Measurements from ENCODE around the gene IL4I1.
A peak's percentile ranks its signal among the peaks of the same experiment; 100 is the strongest.
"Not testable (repeated sequence)": the region's sequence is repeated elsewhere in the genome, so short reads cannot be mapped to it uniquely, and the experiment has no call there.

The IL4I1 gene

DNA sequence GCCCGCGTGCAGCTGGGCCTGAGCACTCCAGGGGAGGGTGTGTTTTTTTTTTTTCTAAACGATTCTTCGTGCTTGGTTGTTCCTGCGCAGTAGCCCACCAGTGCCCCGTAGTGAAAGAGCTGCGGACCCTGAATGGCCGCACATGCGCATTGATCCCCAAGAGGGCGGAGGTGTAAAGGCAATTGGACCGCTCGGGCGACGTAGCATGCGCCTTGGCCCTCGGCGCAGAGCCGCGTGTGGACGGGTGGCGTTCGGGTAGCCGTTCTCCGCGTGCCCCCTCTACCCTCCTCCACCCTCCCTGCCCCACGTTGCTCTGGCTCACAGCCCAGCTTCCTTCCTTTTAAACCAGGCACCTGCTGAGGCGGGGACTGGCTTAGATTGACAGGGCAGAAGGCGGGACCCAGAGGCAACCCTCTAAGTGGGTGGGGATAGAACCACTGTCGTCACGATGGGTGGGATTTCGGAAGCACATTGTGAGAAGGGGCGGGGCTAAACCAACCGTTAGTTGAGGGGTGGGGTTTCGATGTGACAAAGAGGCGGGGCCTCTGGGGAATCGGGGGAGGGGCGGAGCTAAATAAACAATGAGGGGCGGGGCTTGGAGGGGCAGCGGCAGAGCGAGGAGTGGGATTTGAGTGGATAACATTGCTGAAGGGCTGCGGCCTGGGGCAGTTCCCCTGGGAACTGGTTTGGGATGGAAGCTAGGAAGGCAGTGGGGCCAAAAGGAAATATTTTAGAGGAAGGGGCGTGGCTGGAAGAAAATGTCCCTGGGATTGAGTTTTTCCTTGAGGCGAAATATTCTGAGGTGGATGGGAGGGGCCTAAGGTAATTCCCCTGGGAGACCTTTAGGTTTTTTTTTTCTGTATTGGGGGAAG lies 33.2 kb upstream of the IL4I1 start:
- H3K4me3 ChIP-seq (ENCODE audit: low read length), result peak overlapping the region; percentile 87
- TF ChIP-seq, protein P1, sequence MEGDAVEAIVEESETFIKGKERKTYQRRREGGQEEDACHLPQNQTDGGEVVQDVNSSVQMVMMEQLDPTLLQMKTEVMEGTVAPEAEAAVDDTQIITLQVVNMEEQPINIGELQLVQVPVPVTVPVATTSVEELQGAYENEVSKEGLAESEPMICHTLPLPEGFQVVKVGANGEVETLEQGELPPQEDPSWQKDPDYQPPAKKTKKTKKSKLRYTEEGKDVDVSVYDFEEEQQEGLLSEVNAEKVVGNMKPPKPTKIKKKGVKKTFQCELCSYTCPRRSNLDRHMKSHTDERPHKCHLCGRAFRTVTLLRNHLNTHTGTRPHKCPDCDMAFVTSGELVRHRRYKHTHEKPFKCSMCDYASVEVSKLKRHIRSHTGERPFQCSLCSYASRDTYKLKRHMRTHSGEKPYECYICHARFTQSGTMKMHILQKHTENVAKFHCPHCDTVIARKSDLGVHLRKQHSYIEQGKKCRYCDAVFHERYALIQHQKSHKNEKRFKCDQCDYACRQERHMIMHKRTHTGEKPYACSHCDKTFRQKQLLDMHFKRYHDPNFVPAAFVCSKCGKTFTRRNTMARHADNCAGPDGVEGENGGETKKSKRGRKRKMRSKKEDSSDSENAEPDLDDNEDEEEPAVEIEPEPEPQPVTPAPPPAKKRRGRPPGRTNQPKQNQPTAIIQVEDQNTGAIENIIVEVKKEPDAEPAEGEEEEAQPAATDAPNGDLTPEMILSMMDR (conservative IDR thresholded peaks at IDR 0.05; ENCODE audit: low read depth, low read length), result no peak
- peak; percentile 93 for DNase-seq (ENCODE audit: low read depth)

DNA sequence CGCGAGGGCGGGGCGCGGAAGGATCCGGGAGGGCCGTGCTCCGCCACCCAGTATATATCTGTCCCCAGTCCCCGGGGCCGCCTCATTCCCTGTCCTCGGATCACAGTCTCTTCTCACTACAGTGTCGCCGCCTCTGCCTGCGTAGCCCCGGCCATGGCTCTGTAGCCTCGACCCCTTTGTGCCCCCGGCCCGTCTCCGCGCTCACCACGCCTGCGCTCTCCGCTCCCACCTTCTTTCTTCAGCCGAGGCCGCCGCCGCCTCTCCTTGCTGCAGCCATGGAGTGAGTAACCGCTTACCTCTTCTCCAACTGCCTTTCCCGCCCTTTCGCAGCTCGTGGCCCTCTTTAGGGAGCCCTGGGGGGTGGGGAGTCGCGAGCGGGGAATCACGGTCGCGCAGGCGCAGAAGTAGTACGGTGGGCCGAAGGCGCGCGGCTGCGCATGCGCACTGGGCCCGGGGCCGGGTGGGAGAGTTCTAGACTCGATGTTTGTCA lies 32.5 kb upstream of the IL4I1 start, which contains the start of the genes ATF5 and NUP62:
TSS of gene ATF5 (plus strand) at position 85 of the 490 bp plus-strand sequence. CDS start 1,646 bp downstream, outside the sequence.
TSS of gene NUP62 (minus strand) at position 384 of the 490 bp plus-strand sequence. CDS start 19,697 bp downstream, outside the sequence.
- TF ChIP-seq, protein P1 (conservative IDR thresholded peaks at IDR 0.05; ENCODE audit: low read depth, low read length), result no peak
- DNase-seq (ENCODE audit: low read depth), result no peak
- peak within 1 kb of the TSS; percentile 87 for H3K4me3 ChIP-seq (ENCODE audit: low read length)

DNA sequence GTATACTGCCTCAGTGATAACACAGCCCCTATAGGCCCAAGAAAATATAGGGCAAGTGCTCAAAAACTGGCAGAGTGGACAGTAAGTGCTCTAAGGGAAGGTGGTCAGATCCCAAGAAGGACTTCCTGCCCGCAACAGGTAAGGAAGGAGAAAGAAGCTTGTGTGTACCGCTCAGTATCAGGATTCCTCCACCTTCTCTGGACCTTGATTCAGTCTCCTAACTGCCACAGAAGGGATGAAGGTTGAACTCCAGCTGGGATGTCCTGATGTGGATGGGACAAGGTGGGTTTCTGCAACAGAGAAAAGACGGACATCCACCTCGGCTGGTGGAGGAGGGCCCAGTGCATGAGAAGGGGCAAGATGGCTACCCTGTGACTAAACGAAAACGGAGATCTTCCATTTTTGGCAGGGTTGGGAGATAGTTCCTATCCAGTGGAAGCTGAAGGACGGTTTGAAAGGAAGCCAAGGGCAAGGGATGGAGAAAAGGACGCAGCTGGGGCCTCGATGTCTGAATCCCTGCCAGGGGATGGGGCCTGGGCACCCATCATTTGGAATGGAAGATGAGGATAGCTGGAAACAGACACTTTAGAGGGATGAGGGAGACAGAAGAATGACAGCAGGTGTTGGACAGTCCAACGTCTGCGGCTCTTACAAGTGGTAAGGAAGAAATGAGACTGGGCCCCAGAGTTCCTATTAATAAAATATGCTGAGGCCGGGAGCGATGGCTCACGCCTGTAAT lies 31.0 kb upstream of the IL4I1 start:
- H3K4me3 ChIP-seq (ENCODE audit: low read length), result peak overlapping the region; percentile 6
- no peak for DNase-seq (ENCODE audit: low read depth)
- TF ChIP-seq, protein P1 (conservative IDR thresholded peaks at IDR 0.05; ENCODE audit: low read depth, low read length), result no peak

DNA sequence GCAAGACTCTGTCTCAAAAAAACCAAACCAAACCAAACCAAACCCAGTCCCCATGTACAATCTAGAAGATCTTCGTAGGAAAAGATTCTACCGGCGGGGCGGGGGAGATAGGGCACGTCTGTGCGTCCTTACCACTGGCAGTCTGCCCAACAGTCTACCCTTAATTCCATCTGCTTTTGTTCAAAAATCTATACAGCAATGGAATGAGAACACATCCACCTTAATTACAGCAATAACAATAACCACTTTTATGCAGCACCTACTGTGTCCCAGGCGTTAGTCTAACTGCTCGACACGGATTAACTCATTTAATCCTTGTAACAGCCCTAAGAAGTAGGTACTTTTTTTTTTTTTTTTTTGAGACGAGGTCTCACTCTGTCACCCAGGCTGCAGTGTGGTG lies 29.8 kb upstream of the IL4I1 start:
- TF ChIP-seq, protein P1 (conservative IDR thresholded peaks at IDR 0.05; ENCODE audit: low read depth, low read length), result no peak
- no peak overlapping the region for H3K4me3 ChIP-seq (ENCODE audit: low read length)
- DNase-seq (ENCODE audit: low read depth), result no peak

DNA sequence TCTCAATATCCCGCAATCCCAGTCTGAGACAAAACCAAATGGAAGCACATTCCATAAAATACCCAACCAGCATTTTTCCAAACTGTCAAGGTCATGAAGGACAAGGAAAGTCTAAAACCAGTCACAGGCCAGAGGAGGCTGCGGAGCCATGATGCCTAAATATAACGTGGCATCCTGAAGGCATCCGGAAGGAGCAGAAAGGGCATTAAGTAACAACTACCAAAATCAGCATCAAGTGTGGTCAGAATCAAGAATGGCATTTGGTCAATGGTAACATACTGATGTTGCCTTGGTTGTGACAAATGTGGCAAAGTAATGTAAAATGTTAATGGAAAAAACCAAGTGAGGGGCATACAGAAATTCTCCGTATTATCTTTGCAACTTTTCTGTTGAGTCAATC lies 28.8 kb upstream of the IL4I1 start:
- DNase-seq (ENCODE audit: low read depth), result no peak
- H3K4me3 ChIP-seq (ENCODE audit: low read length), result no peak overlapping the region
- TF ChIP-seq, protein P1 (conservative IDR thresholded peaks at IDR 0.05; ENCODE audit: low read depth, low read length), result no peak

DNA sequence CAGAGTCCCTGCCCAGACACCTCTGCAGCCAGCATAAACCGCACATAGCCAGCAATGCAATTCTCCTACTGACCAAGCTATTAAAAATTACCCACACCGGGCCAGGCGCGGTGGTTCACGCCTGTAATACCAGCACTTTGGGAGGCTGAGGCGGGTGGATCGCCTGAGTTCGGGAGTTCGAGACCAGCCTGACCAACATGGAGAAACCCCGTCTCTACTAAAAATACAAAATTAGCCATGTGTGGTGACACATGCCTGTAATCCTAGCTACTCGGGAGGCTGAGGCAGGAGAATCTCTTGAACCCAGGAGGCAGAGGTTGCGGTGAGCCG lies 28.2 kb upstream of the IL4I1 start:
- H3K4me3 ChIP-seq (ENCODE audit: low read length), result not testable (repeated sequence)

DNA sequence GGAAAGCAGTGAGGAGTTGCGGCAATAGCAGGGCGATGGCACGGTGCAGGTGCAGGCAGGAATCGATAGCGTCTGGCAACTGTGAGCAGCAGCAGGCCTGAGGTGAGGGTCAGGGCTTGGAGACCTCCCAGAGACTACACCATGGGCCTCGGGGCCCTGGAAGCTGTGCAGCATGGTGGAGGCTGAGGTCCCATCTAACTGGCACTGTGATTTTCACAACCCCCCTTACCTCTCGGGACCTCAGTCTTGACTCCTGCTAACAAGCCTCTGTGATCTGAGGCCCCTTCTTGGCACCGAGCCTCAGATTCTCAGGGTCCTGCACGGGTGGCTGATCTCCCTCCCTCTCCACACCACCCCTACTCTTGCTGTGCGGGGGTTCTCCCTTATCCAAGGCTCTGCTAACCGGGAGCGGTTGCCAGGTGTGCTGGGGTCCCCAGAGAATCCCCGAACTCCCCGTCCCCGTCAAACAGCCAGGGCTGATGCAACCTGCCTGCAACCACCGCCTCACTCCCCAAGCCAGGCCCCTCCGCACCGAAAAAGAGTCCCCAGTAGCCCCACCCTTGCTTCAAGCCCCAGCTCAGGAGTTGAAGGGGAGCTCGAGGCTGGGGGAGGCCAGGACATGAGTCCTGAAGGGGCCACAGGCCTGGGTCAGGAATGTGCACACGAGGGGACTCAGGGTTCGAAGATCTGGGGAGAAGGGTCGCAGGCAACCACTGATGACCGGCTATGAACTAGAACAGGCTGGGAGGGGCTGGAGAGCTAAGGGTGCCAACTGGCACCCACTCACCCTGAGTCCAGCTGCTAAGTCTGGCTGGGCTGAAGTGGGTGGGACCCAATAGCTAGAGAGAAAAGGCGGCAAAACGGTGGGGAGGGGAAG lies 27.6 kb upstream of the IL4I1 start:
- H3K4me3 ChIP-seq (ENCODE audit: low read length), result no peak overlapping the region
- TF ChIP-seq, protein P1 (conservative IDR thresholded peaks at IDR 0.05; ENCODE audit: low read depth, low read length), result no peak
- no peak for DNase-seq (ENCODE audit: low read depth)

More for the DNA sequence above, 28.2 kb upstream of the IL4I1 start:
- DNase-seq (ENCODE audit: low read depth), result not testable (repeated sequence)
